K562 (cell line): ENCODE measurements around the gene MDP1. TPM values are rescaled to one million over a fixed set of nuclear protein-coding genes. Genes with fewer than 3 reads are reported as not detected.
A peak's percentile ranks its signal among the peaks of the same experiment; 100 is the strongest.

Experiments
- ARID3A ChIP-seq: IDR thresholded peaks from 2 replicates; pipeline ENCODE4 v1.6.1; 2012; ENCODE audit warnings: low read depth, low read length, improper control_type of control experiment, borderline replicate concordance
- ATF7 ChIP-seq: fragments of 450-650 bp; IDR thresholded peaks from 2 replicates; pipeline ENCODE4 v1.7.1; 2014; ENCODE audit warnings: mild to moderate bottlenecking, moderate library complexity
- CAMTA2 ChIP-seq: fragments of 250-450 bp; sonication (Bioruptor Pico); conservative IDR thresholded peaks from 2 replicates; pipeline ENCODE4 v1.5.1; 2022
- GTF2F1 ChIP-seq: IDR thresholded peaks from 2 replicates; pipeline ENCODE4 v1.6.1; 2011; ENCODE audit warnings: low read depth, low read length, improper control_type of control experiment
- MCM5 ChIP-seq: fragments of 450-650 bp; IDR thresholded peaks from 2 replicates; pipeline ENCODE4 v1.6.1; 2016; ENCODE audit warnings: low read depth
- NCOR1 ChIP-seq: fragments of 450-650 bp; IDR thresholded peaks from 2 replicates; pipeline ENCODE4 v1.6.1; 2016; ENCODE audit warnings: mild to moderate bottlenecking, moderate library complexity
- PCBP1 ChIP-seq: fragments of 200-400 bp; formaldehyde crosslinking; IDR thresholded peaks from 2 replicates; pipeline ENCODE4 v1.6.1; 2018; ENCODE audit warnings: mild to moderate bottlenecking, low read depth, low read length; ENCODE audit not compliant: poor library complexity, severe bottlenecking
- POLR2AphosphoS5 ChIP-seq: IDR thresholded peaks from 2 replicates; pipeline ENCODE4 v1.6.1; 2011; ENCODE audit warnings: mild to moderate bottlenecking, low read depth, low read length, moderate library complexity; ENCODE audit not compliant: control insufficient read depth, insufficient read depth
- SP2 ChIP-seq: IDR thresholded peaks from 2 replicates; pipeline ENCODE4 v1.6.1; 2011; ENCODE audit warnings: mild to moderate bottlenecking, low read depth, low read length, moderate library complexity; ENCODE audit not compliant: poor library complexity, severe bottlenecking; ENCODE audit errors: extremely low read depth
- TEAD1 ChIP-seq, 2 experiments: fragments of 450-650 bp in 1 of 2; sonication (generic) in 1 of 2; formaldehyde crosslinking; IDR thresholded peaks; 2 replicates each; pipeline versions ENCODE4 v1.4.0 to v1.8.0; 2020 to 2022; ENCODE audit warnings: mild to moderate bottlenecking in 2 of 2, missing genetic modification reagents in 1 of 2
- ZKSCAN8 ChIP-seq: fragments of 200-800 bp; sonication (Bioruptor generic); IDR thresholded peaks from 2 replicates; pipeline ENCODE4 v1.6.1; 2016; ENCODE audit warnings: missing genetic modification characterization, missing compliant biosample characterization
- polyA plus RNA-seq, 8 experiments: library from polyadenylated mRNA; depleted of rRNA in 4 of 8; stranded (reverse) in 5 of 8; unstranded in 3 of 8; fragments of >200 nt; fragmentation: Nextera tagmentation in 2 of 8; fragmentation: Illumina TruSeq in 1 of 8; extraction: Ambion mirVana in 2 of 8; extraction: Trizol in 1 of 8; gene quantifications; 2 replicates each; pipeline versions ENCODE4 v1.2.1 to v1.2.3, GENCODE V29; 2011 to 2014; ENCODE audit warnings: inconsistent platforms in 1 of 8, missing spikeins in 1 of 8
- total RNA-seq, 7 experiments: library from RNA; depleted of rRNA in 6 of 7; stranded (reverse); fragments of >200 nt in 6 of 7; fragmentation: Illumina TruSeq in 2 of 7; extraction: Trizol in 2 of 7; gene quantifications; 2 replicates each; pipeline versions ENCODE4 v1.2.1 to v1.2.3, GENCODE V29; 2011 to 2021; ENCODE audit warnings: low replicate concordance in 1 of 7
- TF ChIP-seq, protein P1 (sequence below): sonication (generic); formaldehyde crosslinking; IDR thresholded peaks from 2 replicates; pipeline ENCODE4 v1.8.0; 2022; ENCODE audit warnings: missing genetic modification reagents, mild to moderate bottlenecking, moderate library complexity, borderline replicate concordance

MDP1 gene
- total and polyA plus RNA-seq, 9 of the 15 experiments (the other 6 are each of a cell fraction or from before 2014, with no cell fraction given), result 2.7 to 29.6 (median 11.0) TPM

DNA sequence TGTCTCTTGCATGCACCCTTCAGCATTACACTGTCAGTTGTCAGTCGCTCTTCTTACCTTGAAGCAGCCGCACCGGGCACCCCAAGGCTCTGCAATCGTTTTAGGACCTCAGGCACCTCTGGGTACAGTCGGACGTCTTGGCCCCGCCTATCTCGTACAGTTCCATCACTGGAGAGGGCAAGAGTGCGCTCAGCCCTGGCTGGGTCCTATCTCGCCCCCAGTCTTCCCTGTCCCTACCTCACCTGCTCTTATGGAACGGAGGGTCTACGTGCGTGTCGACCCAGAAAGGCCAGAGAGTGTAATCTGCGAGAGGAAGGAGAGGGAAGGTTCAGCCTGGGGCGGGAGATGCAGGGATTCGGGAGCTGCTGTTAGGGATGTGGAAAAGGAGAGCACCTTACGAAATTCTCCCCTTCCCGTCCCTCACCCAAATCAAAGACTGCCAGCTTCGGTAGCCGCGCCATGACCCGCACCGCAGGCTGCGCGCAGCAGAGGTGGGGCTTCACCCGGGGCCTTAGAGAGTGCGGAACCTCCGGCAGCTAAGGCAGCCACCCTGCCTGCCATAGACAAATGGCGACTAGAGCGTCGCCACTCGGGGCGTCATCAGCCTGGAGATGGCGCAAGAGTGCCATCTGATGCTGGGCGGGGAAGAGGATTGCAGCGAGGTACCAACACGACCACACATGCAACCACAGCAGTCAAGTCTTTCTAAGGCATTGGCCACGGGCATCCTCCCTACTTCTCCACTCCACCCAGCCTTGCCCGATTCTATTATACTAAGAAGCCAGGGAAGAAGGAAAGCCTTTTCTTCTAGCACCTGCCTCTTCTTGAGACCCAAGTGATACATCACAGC lies at the start of gene MDP1 (continued):
- TF ChIP-seq TEAD1 (CRISPR knock-in tag; IDR thresholded peaks at IDR 0.05) (peak; percentile 9 to 76; a peak in 2 of 4 replicates), ZKSCAN8 (CRISPR knock-in tag) (no peak), ARID3A (no peak), CAMTA2 (CRISPR knock-in tag) (0 out of 2 replicates have a peak, but pooled peaks have one; percentile 12), ATF7 (peak; percentile 81), SP2 (peak; percentile 84), NCOR1 (0 out of 2 replicates have a peak, but pooled peaks have one; percentile 11), GTF2F1 (no peak), POLR2AphosphoS5 (peak; percentile 67; the same call in 1 of the 2 replicates), PCBP1 (no peak), MCM5 (no peak)
- TF ChIP-seq, protein P1, sequence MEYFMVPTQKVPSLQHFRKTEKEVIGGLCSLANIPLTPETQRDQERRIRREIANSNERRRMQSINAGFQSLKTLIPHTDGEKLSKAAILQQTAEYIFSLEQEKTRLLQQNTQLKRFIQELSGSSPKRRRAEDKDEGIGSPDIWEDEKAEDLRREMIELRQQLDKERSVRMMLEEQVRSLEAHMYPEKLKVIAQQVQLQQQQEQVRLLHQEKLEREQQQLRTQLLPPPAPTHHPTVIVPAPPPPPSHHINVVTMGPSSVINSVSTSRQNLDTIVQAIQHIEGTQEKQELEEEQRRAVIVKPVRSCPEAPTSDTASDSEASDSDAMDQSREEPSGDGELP (CRISPR knock-in tag), result peak; percentile 85
